Measurements from ENCODE around the gene LSM14B. TPM values are rescaled to one million over a fixed set of nuclear protein-coding genes. Genes with fewer than 3 reads are reported as not detected.

The LSM14B gene
- total RNA-seq, 1 experiment from 2014 or later = 82.4 TPM

GRCh38 chr20:62156254-62156556, 33.9 kb downstream of the LSM14B start:
- Mint-ChIP-seq H3K27ac (peak overlapping the region in 1 of 3 experiments; percentile 86; a peak in 1 of 7 replicates), H3K4me3 (no peak overlapping the region), H3K4me1 (peaks cover 25 to 29% of the 10 kb centered on the region in 2 experiments), H3K36me3 (ENCODE audit: insufficient read depth in 1 of 3, low read depth in 3 of 3) (peaks cover 33 to 50% (median 49%) of the 10 kb centered on the region in 3 experiments), H3K27me3 (ENCODE audit: low read depth) (no peaks in the 10 kb centered on the region), H3K9me3 (peaks cover 6% of the 10 kb centered on the region in 2 experiments; a peak in 2 of 5 replicates)
- Histone ChIP-seq H3K23ac (ENCODE audit: insufficient read length, low read depth, low read length) (no peak overlapping the region), H3K23me2 (ENCODE audit: insufficient read length, low read depth, low read length, poor library complexity, severe bottlenecking) (no peaks in the 10 kb centered on the region), H4K91ac (ENCODE audit: insufficient read length, low read depth, low read length) (no peak overlapping the region), H3K27ac (ENCODE audit: insufficient read length, low read depth, low read length) (no peak overlapping the region), H2BK120ac (ENCODE audit: low read depth, low read length, poor library complexity, severe bottlenecking) (no peak overlapping the region), H2BK20ac (ENCODE audit: low read depth, low read length, poor library complexity, severe bottlenecking) (no peak overlapping the region), H2AK5ac (ENCODE audit: insufficient read length, low read length) (no peak overlapping the region), H3K4me1 (ENCODE audit: insufficient read depth, low read length) (no peaks in the 10 kb centered on the region), H3K56ac (ENCODE audit: insufficient read length, low read depth, low read length) (no peak overlapping the region), H4K5ac (ENCODE audit: insufficient read length, low read depth, low read length) (no peak overlapping the region), H3K14ac (ENCODE audit: insufficient read depth, low read length) (no peak overlapping the region; the same call in 1 of the 2 replicates), H2BK15ac (ENCODE audit: low read depth, low read length) (no peak overlapping the region), H3T11ph (ENCODE audit: low read length) (no peak overlapping the region), H3K9ac (ENCODE audit: extremely low read depth, insufficient read length, low read length) (no peak overlapping the region), H3K18ac (ENCODE audit: insufficient read length, low read depth, low read length) (no peak overlapping the region), H2BK5ac (ENCODE audit: insufficient read length, low read length) (no peak overlapping the region), H2AFZ (ENCODE audit: low read length) (no peak overlapping the region), H4K8ac (replicated peaks; ENCODE audit: insufficient read length, low read depth, low read length) (no peak overlapping the region), H3K79me1 (ENCODE audit: insufficient read depth, low read depth, low read length, poor library complexity, severe bottlenecking) (peaks cover 6% of the 10 kb centered on the region), H2BK12ac (ENCODE audit: insufficient read length, low read depth, low read length) (no peak overlapping the region), H4K20me1 (ENCODE audit: control insufficient read depth, insufficient read depth, insufficient read length) (no peaks in the 10 kb centered on the region), H3K27me3 (ENCODE audit: insufficient read depth, low read length) (no peaks in the 10 kb centered on the region), H3K4me2 (ENCODE audit: insufficient read depth, insufficient read length, low read length) (no peak overlapping the region), H3K4ac (ENCODE audit: low read depth, low read length) (no peak overlapping the region), H3K79me2 (ENCODE audit: insufficient read depth, low read length) (peaks cover 21% of the 10 kb centered on the region; the same call in 1 of the 2 replicates), H3K9me3 (ENCODE audit: control insufficient read depth, low read depth, low read length) (no peaks in the 10 kb centered on the region)
- no peak for DNase-seq
- no CpG with 5 or more reads among the region's 3 CpGs for WGBS (ENCODE audit: extremely low coverage, insufficient read length, low lambda C conversion rate)
- no peak for TF ChIP-seq CTCF (conservative IDR thresholded peaks at IDR 0.05)

Measured in H9 (cell line).